Gastrocnemius medialis (tissue), 4 donors: ENCODE results near the gene CFAP97D2. TPM values are rescaled to one million over a fixed set of nuclear protein-coding genes. Genes with fewer than 3 reads are reported as not detected.
A peak's percentile ranks its signal among the peaks of the same experiment; 100 is the strongest.
"Not testable (repeated sequence)": the region's sequence is repeated elsewhere in the genome, so short reads cannot be mapped to it uniquely, and the experiment has no call there.

Source experiments
- ATAC-seq, 2 donors: fragments of 150-250 bp; one replicate each; pipeline ENCODE4 v1.9.1; 2016
- DNase-seq, 2 donors: peaks; one replicate each; pipeline ENCODE4 v3.0.0-alpha.2; 2019
- H3K27ac ChIP-seq, 4 donors: fragments of 200-600 bp; sonication (generic); 1 replicate in 1 of 4; 2 replicates in 3 of 4; pipeline ENCODE4 v1.5.1; 2016 to 2018; ENCODE audit warnings: mild to moderate bottlenecking in 2 of 4, moderate library complexity in 1 of 4
- H3K27me3 ChIP-seq, 3 donors: fragments of 200-600 bp; sonication (generic) in 2 of 3; 1 replicate in 1 of 3; 2 replicates in 2 of 3; pipeline versions ENCODE4 v1.5.1 to v1.6.0; 2016 to 2019; ENCODE audit warnings: mild to moderate bottlenecking in 1 of 3, moderate library complexity in 1 of 3
- H3K36me3 ChIP-seq, 2 donors: fragments of 200-600 bp; sonication (generic) in 1 of 2; one replicate each; pipeline ENCODE4 v1.5.1; 2017 to 2018
- H3K4me1 ChIP-seq, 2 donors: fragments of 200-600 bp; sonication (generic) in 1 of 2; one replicate each; pipeline ENCODE4 v1.5.1; 2016 to 2017; ENCODE audit warnings: mild to moderate bottlenecking in 2 of 2
- H3K4me3 ChIP-seq, 4 donors: fragments of 200-600 bp; sonication (generic) in 3 of 4; 1 replicate in 1 of 4; 2 replicates in 3 of 4; pipeline ENCODE4 v1.5.1; 2016 to 2019; ENCODE audit warnings: mild to moderate bottlenecking in 2 of 4
- H3K9me3 ChIP-seq, 3 donors: fragments of 200-600 bp; sonication (generic) in 2 of 3; 1 replicate in 1 of 3; 2 replicates in 2 of 3; pipeline ENCODE4 v1.5.1; 2016 to 2019
- POLR2A ChIP-seq, 2 donors: fragments of 450-650 bp; IDR thresholded peaks; one replicate each; pipeline ENCODE4 v1.6.1; 2017; ENCODE audit warnings: antibody characterized with exemption in 2 of 2, mild to moderate bottlenecking in 2 of 2, moderate library complexity in 2 of 2
- in situ Hi-C, 4 donors: fragments of 200-750 bp; cut with MboI; loops; one replicate each; pipeline versions ENCODE4 v1.15.0 to v1.8.0; 2017; ENCODE audit warnings: low sequenced_read_pairs in 4 of 4
- intact Hi-C: fragments of 100-400 bp; cut with DNase I; formaldehyde crosslinking; loops from one replicate; pipeline ENCODE4 v1.15.1; 2023; ENCODE audit warnings: low total_unique reads
- total RNA-seq, 4 donors: library from RNA; depleted of rRNA; stranded (reverse); fragments of >200 nt; gene quantifications; one replicate each; pipeline versions ENCODE4 v1.1.0 to v1.2.3, GENCODE V29; 2016
- TF ChIP-seq, protein P1 (sequence below), 5 experiments: fragments of 450-650 bp in 3 of 5; fragments of 200-600 bp in 2 of 5; sonication (generic) in 2 of 5; IDR thresholded peaks in 4 of 5; conservative IDR thresholded peaks in 1 of 5; 1 replicate in 4 of 5; 2 replicates in 1 of 5; pipeline ENCODE4 v1.5.1; 2016 to 2019; ENCODE audit warnings: antibody characterized with exemption in 5 of 5, mild to moderate bottlenecking in 3 of 5, moderate library complexity in 3 of 5

Gene CFAP97D2
- total RNA-seq, 4 donors from 2014 or later, result not detected

GRCh38 chr13:114260814-114261213 is 81.8 kb downstream of the CFAP97D2 start:
- no peaks in the 10 kb centered on the region for H3K27me3 ChIP-seq
- peak overlapping the region in 1 of 4 donors; percentile 42 for H3K27ac ChIP-seq

GRCh38 chr13:114261328-114261965 is 82.4 kb downstream of the CFAP97D2 start:
- peaks cover 6 to 10% of the 10 kb centered on the region in 2 donors for H3K4me1 ChIP-seq
- H3K9me3 ChIP-seq, result no peaks in the 10 kb centered on the region
- ATAC-seq (no peak), DNase-seq (no peak)
- TF ChIP-seq POLR2A (IDR thresholded peaks at IDR 0.05), result no peak
- TF ChIP-seq, protein P1, sequence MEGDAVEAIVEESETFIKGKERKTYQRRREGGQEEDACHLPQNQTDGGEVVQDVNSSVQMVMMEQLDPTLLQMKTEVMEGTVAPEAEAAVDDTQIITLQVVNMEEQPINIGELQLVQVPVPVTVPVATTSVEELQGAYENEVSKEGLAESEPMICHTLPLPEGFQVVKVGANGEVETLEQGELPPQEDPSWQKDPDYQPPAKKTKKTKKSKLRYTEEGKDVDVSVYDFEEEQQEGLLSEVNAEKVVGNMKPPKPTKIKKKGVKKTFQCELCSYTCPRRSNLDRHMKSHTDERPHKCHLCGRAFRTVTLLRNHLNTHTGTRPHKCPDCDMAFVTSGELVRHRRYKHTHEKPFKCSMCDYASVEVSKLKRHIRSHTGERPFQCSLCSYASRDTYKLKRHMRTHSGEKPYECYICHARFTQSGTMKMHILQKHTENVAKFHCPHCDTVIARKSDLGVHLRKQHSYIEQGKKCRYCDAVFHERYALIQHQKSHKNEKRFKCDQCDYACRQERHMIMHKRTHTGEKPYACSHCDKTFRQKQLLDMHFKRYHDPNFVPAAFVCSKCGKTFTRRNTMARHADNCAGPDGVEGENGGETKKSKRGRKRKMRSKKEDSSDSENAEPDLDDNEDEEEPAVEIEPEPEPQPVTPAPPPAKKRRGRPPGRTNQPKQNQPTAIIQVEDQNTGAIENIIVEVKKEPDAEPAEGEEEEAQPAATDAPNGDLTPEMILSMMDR (IDR thresholded peaks at IDR 0.05 in 4 of 5, conservative IDR thresholded peaks at IDR 0.05 in 1 of 5), result no peak
- peaks cover 0 to 84% of the 10 kb centered on the region in 2 donors for H3K36me3 ChIP-seq
- no peaks in the 10 kb centered on the region for H3K27me3 ChIP-seq
- in situ Hi-C loops (no loop called here), intact Hi-C loops (no loop called here)
- H3K4me3 ChIP-seq, result no peak overlapping the region
- peak overlapping the region in 1 of 4 donors; percentile 42 for H3K27ac ChIP-seq

More at GRCh38 chr13:114260814-114261213, 81.8 kb downstream of the CFAP97D2 start:
- DNase-seq, result no peak
- Histone ChIP-seq H3K4me1 (peaks cover 6 to 10% of the 10 kb centered on the region in 2 donors), H3K9me3 (no peaks in the 10 kb centered on the region), H3K4me3 (no peak overlapping the region), H3K36me3 (peaks cover 0 to 79% of the 10 kb centered on the region in 2 donors)
- no peak for TF ChIP-seq POLR2A (IDR thresholded peaks at IDR 0.05)
- TF ChIP-seq, protein P1 (IDR thresholded peaks at IDR 0.05 in 4 of 5, conservative IDR thresholded peaks at IDR 0.05 in 1 of 5), result no peak
- intact Hi-C loops (no loop called here), in situ Hi-C loops (no loop called here)
- no peak for ATAC-seq

GRCh38 chr13:114263578-114263977 is 84.5 kb downstream of the CFAP97D2 start:
- Histone ChIP-seq H3K36me3 (peaks cover 0 to 84% of the 10 kb centered on the region in 2 donors), H3K4me1 (peaks cover 6 to 10% of the 10 kb centered on the region in 2 donors), H3K4me3 (no peak overlapping the region), H3K27me3 (no peaks in the 10 kb centered on the region), H3K27ac (no peak overlapping the region), H3K9me3 (no peaks in the 10 kb centered on the region)
- DNase-seq (no peak), ATAC-seq (no peak)
- intact Hi-C loops, result no loop called here
- TF ChIP-seq, protein P1 (IDR thresholded peaks at IDR 0.05 in 4 of 5, conservative IDR thresholded peaks at IDR 0.05 in 1 of 5), result no peak
- no peak for TF ChIP-seq POLR2A (IDR thresholded peaks at IDR 0.05)
- in situ Hi-C loops, result no loop called here

DNA sequence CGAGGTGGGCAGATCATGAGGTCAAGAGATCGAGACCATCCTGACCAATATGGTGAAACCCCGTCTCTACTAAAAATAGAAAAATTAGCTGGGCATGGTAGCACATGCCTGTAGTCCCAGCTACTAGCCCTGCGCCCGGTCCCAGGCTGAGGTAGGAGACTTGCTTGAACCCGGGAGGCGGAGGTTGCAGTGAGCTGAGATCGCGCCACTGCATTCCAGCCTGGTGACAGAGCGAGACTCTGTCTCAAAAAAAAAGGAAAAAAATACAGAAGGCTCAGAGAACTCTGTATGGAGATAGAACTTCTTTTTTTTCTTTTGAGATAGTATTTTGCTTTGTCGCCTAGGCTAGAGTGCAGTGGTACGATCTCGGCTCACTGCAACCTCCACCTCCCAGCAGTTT is 85.3 kb downstream of the CFAP97D2 start:
- H3K4me1 ChIP-seq, intact Hi-C loops, ATAC-seq, H3K9me3 ChIP-seq, DNase-seq, H3K4me3 ChIP-seq, H3K27ac ChIP-seq, H3K27me3 ChIP-seq, in situ Hi-C loops: not testable (repeated sequence)
- H3K36me3 ChIP-seq, result peaks cover 0 to 82% of the 10 kb centered on the region in 2 donors

- in situ Hi-C loops, result no loop called here
- H3K27ac ChIP-seq, result no peak overlapping the region
- TF ChIP-seq, protein P1 (IDR thresholded peaks at IDR 0.05 in 4 of 5, conservative IDR thresholded peaks at IDR 0.05 in 1 of 5), result no peak
- TF ChIP-seq POLR2A (IDR thresholded peaks at IDR 0.05), result no peak
- H3K36me3 ChIP-seq, result peaks cover 0 to 82% of the 10 kb centered on the region in 2 donors
- intact Hi-C loops, result no loop called here
- ATAC-seq (no peak), DNase-seq (no peak)
- no peak overlapping the region for H3K4me3 ChIP-seq
- H3K27me3 ChIP-seq, result no peaks in the 10 kb centered on the region
- peaks cover 4 to 6% of the 10 kb centered on the region in 2 donors for H3K4me1 ChIP-seq
- H3K9me3 ChIP-seq, result no peaks in the 10 kb centered on the region
These were observed 86.0 kb downstream of the CFAP97D2 start for GRCh38 chr13:114264886-114265611.
